Endometrial microvascular endothelial cells (primary cell): Measurements from ENCODE around the gene CAMK1D. TPM values are rescaled to one million over a fixed set of nuclear protein-coding genes. Genes with fewer than 3 reads are reported as not detected.

Experiments
- in situ Hi-C: cut with HindIII; loops from 2 replicates; pipeline ENCODE4 v1.10.0; 2017; ENCODE audit warnings: low sequenced_read_pairs, low pct_unique_long_range_greater_than_20kb; ENCODE audit errors: inconsistent ontology term
- total RNA-seq: library from RNA; depleted of rRNA; stranded (reverse); fragments of >200 nt; gene quantifications from one replicate; pipeline ENCODE4 v1.2.3, GENCODE V29; 2015; ENCODE audit errors: inconsistent ontology term

The CAMK1D gene
- total RNA-seq, 1 donor from 2014 or later, result 0.37 TPM

DNA sequence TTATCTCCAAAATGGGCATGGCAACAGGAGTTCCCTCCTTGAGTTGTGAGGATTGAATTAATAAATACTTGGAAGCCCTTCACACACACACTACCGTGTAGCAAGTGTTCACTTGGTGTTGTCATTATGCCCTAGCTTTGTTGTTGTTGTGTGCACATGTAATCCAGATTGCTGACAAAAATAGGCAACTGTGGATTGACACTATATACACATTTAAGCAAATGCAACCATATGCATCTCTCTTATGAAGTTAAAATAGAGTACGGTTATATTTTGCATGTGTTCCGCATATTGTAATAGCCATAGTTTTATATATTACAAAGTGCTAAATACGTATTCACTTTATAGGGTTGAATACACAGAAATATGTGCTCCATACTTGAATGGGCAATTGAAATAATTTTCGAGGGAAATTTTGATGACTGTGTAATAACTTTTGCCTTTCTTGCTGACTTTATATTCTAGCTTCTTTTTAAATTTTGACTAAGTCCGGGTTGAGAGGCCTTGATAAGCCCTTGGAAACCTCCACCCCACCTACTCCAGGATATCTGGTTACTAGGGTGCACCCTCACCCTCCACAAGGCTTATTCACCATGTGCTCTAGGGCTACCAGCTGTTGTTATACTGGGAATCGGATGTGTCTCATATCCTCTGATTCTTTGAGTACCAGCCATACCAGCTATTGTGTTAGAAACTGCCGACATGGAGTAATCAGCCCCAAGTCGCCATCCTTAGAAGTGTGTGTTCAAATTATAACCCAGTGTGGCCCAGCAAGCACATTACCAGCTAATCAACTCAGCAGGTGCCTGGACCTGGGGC is 265.0 kb downstream of the CAMK1D start:
- in situ Hi-C loops, result no loop called here

DNA sequence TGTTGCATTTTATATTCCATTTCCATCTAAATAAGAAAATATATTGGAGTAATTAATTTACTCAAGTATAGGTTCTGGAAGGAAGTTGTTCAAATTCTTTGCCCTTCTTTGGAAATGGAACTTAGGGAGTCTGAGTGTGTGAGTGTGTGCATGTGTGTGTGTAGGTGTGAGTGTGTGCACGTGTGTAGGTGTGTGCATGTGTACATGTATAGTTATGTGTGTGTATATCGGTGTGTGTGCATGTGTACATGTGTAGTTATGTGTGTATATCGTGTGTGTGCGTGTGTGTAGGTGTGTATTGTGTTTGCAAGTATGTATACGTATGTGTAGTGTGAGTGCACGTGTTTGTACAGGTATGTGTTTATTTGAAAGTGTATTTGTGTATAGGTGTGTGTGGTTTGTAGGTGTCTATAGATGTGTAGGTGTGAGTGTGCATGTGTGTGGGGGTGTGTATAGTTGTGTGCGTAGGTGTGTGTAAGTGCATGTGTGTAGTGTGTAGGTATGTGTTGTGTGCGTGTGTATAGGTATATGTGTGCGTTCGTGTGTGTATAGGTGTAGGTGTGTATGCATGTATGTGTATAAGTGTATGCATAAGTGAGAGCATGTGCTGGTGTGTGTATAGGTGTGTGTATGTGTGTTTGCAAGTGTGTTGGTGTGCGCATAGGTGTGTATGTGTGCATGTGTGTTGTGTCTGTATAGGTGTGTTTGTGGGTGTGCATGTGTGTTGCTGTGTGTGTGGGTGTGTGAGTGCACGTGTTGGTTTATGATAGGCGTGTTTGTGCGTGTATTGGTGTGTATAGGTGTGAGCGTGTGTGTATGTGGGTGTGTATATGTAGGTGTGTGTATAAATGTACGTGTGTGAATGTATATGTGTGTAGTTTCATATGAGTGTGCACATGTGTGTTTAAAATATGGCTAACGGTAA is 266.2 kb downstream of the CAMK1D start:
- in situ Hi-C loops, result no loop called here

DNA sequence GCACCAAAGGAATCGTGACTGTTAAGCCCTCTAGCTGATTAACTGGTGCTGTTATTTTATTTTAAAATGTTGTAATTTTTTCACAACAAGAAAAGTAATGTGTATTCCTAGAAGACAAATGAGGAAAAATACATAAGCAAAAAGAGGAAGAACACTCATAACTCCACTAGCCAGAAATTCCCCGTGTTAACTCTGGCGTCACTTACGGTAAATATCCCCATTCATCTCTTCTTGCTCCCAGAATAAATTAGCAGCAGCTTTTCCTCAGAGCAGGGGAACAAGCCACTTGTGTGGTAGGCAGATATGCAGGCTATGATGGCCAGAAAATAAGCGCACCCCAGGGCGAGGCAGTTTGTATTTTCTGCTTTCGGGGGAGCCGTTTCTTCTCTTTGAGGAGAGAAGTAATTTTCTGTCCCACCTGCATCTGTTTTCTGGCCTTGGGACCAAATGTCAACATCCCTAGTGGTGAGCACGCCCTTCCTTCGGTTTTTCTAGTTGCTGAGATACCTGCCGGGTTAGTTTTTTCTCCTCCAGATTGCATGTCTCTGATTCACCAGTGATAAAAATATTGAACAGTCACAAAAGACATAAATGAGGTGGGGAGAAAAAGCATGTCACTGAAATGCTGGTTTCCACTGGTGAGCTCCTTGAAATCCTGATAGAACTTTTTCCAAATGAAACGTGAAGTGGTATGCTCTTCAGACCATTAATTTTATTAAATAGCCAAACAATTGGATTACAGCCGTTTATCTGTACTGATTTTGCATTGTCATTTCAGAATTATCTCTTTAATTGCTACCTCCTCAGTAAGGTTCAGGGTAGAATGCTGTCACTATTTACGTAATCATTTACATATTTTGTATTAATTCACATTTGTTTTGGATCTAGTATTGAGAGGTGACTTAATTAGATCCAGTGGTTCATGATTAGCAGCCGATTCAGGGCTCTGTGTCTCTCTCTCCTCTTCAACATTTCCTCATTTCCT is 268.1 kb downstream of the CAMK1D start:
- in situ Hi-C loops, result no loop called here

DNA sequence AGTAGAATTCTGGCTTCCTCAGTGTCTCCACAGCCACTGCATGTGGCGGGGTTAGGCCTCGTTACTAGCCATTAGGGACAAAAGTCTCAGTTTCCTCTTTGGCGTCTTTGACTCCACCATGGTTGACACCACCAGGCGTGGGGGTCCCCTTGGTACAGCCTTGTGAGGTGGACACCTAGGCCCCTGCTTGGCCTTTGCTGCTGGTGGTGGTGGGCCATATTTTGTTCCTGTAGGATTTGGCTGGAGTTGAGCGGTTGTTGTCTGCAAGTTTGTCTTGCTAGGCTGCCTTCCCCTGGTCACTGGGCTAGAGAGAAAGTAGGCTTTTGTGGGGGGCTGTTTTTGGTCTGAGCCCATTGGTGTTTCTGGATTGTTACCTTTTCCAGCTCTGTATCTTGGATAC is 272.7 kb downstream of the CAMK1D start:
- in situ Hi-C loops, result no loop called here

DNA sequence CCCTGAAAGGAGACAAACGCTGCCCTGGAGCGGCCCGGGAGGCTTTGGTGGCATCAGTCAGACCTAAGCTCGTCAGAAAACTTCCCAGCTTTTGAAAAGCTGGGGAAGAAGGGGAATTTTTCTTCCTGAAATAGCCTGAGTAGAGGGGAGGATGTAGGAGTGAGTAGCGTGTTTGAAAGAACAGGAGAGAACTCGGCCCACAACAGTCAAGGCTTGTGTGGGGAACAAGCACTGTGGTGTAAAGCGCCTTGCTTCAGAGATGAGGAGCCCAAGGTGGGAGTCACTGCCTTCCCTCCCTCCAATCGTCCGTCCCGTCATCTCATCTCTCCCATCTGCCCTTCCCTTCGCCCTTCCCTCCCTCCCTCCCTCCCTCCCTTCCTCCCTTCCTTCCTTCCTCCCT is 273.3 kb downstream of the CAMK1D start:
- in situ Hi-C loops, result no loop called here

DNA sequence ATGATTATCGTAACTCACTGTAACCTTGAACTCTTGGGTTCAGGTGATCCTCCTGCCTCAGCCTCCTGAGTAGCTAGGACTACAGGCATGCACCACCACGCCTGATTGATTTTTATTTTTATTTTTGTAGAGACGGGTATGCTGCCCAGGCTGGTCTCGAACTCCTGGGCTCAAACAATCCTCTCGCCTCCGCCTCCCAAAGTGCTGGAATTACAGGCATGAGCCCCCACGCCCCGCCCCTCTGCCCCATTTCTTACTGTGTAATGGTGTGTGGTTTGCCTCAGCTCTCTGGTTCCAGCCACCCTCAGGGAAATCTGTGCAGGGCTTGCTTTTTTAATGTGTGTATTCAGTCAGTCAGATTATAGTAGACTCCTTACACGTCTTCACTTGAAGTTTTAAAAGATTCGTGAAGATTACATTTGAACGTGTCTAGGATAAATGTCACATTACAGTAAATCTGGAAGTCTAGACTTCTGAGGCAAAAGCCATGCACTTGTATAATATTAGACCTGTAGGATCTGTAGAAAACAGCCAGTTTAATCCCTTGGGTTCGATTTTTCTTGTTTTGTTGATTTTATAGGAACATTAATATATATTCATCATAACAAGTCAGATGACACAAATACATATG is 276.2 kb downstream of the CAMK1D start:
- in situ Hi-C loops, result no loop called here

DNA sequence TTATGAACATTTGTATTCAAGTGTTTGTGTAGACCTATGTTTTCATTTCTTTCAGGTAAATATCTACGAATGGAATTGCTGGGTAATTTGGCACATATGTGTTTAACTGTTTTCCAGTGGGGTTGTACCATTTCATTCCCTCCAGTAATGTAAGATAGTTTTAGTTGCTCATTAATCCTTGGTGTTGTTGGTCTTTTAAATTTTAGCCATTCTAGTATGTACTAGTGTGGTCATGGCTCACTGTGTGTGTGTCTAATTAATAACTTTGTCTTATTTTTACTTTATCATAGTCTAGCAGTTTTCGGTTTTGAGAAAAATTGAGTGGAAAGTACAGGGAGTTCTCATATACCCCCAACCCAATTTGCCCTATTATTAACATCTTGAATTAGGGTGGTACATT is 278.8 kb downstream of the CAMK1D start:
- in situ Hi-C loops, result no loop called here

DNA sequence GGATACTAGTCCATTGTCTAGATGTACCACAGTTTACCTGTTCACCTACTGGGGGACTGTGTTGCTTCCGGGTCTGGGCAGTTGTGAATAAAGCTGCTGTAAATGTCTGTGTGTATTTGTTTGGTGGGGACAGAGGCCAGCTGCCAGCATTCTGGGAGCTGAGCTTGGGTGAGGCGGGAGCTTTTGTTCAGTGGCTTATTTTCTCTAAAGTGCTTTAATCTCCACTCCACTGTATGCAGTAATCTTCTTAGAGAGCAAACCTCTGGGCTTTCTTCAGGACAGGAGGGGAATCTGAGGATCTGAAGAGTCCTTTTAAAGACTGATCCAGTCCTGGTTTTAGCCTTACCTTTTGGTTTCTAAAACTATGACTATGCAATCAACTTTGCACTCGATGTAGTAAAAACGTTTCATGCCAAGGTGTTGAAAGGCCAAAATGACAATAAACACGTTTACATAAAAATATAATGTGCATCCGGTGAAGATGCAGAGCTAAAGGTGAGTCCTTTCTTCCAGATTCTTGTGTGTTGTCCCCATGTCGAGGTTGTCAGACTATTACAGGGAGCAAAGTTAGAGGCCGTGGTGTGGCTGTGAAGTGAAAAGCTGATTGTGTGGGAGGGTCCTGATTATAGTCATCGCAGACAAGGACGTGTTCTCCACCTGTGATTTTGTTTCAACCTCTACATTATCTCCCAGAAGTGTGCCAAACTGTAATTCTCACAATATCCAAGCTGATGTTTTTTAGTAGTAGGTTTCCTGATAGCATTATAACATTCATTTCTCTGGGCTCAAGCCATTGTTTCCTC is 279.8 kb downstream of the CAMK1D start:
- in situ Hi-C loops, result no loop called here

DNA sequence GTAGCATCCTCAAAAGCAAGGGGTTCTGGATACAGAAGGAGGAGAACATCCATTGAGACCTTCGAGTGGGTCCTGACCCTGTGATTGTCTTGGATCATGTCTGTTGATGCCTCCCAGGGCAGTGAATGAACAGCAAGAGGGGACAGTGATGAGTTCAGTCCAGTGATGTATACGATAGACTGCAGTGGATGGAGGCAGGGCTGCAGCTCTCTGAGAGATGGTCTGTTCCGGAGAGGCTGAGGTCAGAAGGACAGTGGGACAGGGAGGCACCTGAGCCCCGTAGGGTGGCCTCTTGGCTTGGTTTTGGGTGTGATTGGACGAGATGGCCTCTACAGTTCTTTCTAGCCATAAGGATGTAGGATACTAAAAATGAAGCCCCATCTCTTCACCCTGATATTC is 280.4 kb downstream of the CAMK1D start:
- in situ Hi-C loops, result no loop called here

DNA sequence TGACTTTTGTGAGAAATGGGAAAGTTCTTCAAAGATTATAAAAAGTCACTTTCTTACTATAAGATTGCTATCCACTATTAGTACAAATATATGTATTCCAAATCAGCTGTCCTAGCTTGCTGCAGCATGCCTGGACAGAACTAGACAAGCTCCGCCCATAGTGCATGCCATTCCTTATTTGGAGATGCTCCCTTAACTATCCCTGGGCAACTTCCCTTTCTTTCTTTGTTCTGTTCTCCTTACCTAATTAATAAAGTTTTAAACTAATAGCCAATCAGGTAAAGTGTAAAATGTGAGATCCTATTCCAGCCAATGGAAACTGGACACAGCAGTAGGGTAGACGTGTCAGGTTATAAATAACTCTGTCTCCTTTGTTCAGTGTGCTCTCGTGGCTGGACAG is 281.9 kb downstream of the CAMK1D start:
- in situ Hi-C loops, result no loop called here

DNA sequence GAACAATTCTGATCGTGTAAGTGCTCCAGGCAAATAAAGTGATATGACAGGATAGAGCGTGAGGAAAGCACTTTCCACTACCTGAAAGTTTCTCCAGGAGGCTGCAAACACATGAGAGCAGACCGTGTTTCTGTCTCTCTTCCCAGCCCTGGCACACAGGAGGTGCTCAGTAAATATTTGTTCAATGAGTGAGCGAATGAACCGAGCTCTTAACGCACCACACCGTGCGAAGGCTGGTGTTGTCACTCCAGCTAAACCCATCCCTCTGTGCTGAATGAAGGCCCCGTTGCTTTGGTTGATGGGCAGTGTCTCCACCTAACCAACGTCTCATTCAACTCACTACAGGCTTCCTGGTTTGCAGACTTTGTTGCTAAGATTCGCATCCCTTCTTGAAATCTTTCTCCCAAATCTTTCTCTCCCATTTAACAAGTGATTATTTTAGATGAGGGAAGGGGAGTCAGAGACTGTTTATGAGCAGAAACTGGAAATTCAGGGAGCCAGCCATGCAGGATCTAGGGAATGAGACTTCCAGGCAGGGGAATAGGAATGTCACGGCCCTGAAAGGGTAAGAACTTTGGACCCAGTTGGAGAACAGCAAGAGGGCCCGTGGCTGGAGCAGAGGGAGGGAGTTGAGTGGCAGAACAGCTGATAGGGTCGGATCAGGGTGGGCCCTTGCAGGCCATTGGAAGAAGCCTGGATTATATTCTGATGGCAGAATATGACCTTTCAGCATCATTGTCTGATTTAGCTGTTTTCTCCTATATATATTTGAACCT is 282.6 kb downstream of the CAMK1D start:
- in situ Hi-C loops, result no loop called here

DNA sequence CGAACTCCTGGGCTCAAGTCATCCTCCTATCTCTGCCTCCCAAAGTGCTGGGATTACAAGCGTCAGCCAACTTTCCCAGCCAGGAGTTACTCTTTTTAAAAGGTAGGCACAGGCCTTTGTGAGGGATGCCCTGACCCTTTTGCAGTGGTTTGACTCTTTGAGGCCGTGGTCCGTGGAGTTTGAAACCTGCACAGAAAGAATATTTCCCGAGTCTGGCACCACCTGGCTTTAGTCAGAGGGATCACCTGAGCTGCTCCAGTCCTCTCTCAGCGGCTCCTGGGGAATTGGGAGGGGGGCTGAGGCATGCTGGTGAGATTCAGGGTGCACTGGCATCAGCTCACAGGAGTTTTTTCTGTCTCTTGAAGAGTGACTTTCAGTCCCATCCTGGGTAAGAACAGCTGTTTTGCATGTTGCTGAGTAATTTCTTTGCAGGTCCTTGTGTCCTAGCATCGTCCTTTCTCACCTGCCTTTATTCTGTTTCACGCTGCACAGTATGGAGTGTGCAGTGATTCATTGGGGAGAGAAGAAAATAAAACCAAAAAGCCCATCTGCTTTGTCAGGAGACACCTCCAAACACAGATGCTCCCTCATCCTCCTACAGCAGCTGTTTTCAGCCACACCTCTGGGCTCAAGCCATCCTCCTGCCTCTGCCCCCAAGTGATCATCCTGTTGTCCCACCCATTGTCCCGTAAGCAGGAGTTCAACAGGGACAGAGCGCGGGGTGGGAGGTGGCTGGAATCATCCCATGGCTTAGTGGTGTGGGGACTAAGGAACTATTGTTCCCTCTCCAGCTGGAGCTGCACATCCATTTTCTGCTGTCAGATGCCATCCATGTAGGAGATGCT is 284.7 kb downstream of the CAMK1D start:
- in situ Hi-C loops, result no loop called here

DNA sequence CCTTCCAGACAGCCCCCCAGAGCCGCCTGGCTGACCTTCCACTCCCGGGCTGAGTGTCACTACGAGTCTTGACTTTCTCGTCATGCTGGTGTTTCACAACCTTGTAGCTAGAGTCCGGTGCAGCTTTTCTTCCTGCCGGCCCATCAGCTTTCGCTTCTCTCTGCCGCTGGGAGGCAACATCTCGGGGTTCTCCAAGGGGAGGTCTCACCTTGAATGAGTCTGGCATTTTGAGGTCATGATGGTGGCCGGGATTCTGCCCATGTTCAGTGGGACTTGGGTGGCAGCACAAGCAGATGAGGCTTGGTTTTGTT is 285.2 kb downstream of the CAMK1D start:
- in situ Hi-C loops, result no loop called here

DNA sequence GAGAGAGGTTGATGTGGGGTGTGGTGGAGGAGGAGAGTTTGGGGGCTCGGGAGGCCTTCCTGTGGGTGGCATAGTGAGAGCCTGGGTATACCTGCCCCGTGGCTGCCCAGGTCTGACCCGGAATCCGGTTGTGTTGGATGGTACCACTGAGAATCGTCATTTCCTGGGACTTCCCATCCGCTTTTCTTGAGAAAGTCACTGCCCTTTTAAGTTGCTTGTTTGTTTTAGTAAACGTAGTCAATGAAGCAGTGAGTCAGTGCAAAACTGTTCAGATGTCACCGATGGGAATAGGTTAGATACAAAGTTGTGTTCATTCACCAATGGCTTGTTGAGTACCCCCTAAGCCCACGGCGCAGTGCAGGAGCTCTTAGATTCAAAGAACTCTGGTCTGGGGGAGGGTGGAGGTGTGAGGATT is 285.8 kb downstream of the CAMK1D start:
- in situ Hi-C loops, result no loop called here

DNA sequence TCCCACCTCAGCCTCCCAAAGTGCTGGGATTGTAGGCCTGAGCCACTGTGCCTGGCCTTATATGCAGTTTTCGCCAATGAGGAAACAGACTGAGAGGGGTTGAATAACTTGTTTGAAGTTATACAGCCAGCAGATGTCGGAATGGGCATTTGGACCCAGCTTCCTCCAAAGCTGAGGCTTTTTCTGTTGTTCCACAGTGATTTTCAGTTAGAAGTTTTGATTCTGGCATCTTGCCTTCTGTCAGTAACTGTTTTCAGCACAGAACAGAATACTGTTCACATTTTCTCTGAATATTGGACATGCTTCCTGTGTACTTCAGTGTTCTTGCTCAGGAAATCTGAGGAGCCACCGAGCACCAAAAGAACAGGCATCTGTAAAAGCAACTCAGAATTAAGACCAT is 287.2 kb downstream of the CAMK1D start:
- in situ Hi-C loops, result no loop called here

DNA sequence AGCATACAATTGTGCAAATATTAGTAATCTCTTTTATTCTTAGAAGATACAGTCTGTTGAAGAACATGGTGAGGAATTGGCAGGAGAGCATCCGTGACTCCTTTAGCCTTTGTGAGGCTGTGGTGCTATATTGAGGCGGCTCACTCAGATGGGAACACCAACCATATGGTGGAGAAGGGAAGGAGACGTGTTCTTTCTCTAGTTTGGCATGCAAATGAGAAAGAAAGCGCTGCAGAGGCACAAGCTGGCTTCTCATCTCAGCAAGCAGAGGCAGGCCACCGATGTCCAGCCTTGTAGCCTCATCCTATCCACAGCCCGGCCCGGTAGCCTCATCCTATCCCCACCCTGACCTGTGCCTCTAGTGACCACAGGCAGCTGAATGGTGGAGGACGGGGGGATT is 288.3 kb downstream of the CAMK1D start:
- in situ Hi-C loops, result no loop called here
